Activated CD8-positive, alpha-beta memory T cell treated with anti-CD3 and anti-CD28 coated beads, Interleukin-2, amount 50 U/mL, for 1 hour (primary cell): Measurements from ENCODE around the gene ATG16L2.

Experiments
- DNase-seq: peaks from one replicate; pipeline ENCODE4 v3.0.0-alpha.2; 2020; ENCODE audit errors: extremely low read depth

ATG16L2 gene, protein sequence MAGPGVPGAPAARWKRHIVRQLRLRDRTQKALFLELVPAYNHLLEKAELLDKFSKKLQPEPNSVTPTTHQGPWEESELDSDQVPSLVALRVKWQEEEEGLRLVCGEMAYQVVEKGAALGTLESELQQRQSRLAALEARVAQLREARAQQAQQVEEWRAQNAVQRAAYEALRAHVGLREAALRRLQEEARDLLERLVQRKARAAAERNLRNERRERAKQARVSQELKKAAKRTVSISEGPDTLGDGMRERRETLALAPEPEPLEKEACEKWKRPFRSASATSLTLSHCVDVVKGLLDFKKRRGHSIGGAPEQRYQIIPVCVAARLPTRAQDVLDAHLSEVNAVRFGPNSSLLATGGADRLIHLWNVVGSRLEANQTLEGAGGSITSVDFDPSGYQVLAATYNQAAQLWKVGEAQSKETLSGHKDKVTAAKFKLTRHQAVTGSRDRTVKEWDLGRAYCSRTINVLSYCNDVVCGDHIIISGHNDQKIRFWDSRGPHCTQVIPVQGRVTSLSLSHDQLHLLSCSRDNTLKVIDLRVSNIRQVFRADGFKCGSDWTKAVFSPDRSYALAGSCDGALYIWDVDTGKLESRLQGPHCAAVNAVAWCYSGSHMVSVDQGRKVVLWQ

DNA sequence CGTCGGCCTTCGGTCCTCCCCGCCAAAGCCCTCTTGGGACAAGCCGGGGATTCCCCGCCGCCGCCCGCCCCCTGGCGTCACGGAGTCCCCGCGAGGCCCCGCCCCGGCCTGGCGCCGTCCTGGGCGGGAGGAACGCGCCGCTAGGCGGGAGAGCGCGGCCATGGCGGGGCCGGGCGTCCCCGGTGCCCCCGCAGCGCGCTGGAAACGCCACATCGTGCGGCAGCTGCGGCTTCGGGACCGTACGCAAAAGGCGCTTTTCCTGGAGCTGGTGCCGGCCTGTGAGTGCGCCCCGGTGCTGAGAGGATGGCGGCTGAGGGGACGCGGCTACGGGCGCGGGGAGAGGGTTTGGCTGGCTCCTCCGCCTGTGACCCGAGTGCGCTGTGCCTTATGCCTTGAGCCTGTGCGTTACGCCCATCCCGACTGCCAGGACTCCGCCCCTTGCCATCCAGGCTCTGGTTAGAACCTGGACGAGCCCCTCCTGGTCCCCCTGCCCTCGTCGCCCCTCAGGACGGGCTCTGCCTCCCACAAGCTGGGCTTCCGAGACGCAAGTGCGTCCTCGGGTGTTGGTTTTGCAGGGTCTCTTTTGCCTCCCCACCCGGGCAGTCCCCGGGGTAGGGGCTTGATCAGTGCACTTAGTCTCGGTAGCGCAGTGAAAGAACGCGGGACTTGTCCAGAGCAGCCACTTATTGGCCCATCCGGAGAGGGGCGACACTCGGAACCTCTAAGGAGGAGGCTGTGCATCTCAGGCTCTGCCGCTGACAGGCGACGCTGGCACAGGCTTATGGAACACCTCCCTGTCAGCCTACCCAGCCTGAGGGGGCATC, at the start of gene ATG16L2:
ATG16L2 (plus strand) TSS at position 126 of the 824 bp plus-strand sequence; CDS start at position 161, 35 bp downstream.
- peak; percentile 57 for DNase-seq

DNA sequence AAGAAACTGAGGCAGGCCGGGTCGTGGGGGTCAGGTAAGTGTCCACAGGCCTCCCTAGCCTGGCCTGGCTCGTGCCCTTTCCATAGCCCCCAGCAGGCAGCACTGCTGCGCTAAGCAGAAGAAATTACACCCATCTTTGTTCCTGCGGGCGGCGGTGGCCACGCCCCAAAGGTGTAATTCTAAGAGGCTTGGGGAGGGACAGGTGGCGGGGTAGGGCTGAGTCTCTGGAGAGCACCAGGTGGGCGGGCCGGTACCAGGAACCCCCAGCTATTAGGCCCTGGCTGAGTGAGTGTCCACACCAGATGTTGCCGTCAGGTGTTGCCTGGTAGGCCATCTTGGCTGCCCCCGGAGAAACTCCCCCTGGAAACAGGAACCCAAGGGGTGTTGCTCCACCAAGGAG, 49.7 kb upstream of the ATG16L2 start:
- DNase-seq: no peak

DNA sequence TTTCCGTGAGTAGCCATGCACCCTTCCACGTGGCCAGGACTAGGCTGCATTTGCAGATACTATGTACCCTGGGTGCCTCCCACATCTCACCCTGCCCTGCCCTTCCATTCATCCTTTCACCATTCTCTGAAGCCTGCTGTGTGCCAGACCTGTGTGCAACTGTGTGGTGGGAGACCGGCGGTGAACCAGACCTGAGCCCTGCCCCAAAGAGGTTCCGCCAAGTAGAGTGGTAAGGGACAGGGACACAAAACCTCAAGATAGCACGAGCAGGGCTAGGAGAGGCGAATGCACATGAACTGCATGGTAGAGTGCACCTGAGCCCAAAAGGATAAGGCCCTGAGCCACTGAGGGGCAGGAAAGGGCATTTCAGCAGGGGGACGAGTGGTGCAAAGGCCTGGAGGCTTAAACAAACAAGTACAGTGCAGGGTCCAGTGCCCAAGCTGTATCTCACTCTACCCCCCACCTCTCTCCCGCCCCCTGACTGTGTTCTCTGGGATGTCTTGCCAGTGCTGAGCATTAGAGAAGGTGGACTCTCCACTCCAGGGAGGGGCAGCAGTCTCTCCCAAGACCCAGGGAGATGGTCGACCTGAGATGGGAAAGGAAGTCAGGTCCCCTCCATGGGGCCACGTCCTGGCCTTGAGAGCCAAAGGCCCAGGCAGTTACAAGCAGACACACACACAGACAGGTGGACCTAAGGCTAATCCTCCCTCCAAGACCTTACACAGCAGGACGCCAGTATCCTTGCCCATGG, 47.9 kb upstream of the ATG16L2 start:
- DNase-seq: no peak

DNA sequence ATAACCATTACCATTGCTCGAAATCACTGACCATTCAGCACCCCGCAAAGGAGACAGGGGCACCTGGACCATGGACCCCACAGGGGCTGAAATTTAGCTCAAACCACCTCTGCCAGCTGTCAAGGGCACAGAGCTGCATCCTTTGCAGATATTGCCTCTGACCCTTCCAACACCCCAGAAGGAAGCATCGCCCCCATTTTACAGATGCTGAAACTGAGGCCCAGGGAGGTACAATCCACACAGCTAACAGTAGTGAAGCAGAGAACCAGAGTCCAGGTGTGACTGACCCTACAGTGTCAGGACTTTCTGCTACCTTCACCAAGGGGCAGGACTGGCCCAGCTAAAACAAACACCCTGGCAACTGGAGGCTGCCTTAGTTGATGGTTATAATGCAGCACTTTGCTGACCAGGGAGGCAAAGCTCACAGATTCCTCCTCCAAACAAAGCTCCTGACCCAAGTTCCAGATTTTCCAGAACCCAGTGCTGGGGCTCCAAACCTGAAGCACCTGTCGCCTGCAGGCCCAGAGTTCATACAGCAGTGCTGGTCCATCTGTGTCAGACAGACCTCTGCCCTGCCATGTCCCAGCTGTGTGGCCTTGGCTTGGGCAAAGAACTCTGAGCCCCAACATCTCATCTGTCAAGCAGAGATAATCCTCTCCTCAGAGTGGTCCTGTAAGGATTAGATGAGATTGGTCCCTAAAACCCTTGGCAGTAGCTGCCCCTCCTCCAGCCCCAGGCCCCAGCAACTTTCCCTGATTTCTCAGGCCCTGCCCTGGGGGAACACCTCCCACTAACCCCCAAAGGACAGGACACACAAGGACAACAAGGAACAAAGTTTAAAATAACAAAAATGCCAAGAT, 46.8 kb upstream of the ATG16L2 start:
- no peak for DNase-seq

DNA sequence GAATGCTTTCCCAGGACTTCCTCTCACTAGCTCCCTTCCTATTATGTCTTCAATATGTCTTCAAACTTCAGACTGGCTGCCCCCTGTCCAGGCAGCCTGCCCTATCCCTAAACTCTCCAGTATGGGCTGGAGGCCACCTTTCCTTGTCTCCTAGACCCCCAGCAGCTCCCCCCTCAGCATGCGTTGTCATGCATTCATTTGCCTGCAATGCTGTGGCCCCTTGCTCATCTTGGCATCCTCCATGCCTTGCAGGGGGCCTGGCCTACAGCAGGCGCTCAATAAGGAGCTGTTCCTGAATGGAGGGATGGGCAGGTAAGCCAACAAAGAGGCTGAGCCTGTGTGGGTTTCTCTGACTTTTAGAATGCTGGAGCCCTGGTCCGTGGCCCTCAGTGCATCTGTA, 45.6 kb upstream of the ATG16L2 start:
- no peak for DNase-seq

DNA sequence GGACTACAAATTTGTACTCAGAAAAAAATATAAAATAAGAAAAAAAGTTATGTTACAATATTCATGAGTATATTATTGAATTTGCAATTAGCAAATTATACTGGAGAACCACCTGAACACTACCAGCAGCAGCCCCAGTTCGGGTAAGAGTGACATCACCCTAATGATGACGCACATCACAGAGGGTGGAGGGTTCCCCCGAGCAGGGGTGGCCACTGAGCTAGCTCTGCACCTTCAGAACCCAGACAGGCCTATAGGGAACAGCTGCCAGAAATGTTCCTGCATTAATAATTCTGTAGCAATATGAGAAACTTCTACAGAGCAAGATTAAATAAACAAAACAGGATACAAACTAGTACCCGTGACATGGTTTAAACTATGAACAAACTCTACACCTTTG, 44.5 kb upstream of the ATG16L2 start:
- no peak for DNase-seq

DNA sequence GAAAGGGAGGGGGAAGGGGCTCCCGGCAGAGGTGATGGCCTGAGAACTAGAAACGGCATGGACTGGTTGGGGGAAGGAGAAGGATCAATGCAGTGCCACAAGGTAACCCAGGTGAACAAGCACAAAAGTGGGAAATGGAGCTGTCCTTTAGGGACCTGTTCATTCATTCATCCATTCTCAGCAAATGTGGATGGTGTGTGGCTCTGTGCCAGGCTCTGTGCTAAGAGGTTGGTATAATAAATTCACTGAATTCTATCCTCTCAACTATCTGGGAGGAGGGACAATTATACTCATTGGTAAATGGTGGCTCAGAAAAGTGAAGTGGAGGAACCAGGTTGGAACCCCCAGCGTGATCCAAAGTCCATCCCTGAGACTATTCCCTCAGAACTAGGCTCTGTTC, 43.4 kb upstream of the ATG16L2 start:
- DNase-seq: no peak

DNA sequence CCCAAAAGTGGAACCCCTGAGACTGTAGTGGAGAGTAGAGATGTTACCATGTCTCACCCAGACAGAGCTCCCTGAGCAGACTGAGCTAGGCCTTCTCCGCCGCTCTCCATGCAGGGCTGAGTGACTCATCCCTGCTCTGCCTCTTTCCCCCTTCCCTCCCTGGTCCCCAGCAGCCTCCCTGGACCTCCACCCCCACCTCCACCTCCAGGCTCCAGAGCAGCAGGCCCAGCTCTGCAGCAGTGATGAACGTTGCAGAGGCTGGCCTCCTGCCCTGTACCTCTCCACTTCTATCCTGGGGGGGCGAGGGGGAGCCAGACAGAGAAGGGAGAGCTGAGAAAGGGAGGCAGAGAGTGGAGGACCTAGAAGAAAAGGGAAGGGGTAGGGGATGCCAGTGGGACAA, 42.7 kb upstream of the ATG16L2 start:
- DNase-seq: no peak

DNA sequence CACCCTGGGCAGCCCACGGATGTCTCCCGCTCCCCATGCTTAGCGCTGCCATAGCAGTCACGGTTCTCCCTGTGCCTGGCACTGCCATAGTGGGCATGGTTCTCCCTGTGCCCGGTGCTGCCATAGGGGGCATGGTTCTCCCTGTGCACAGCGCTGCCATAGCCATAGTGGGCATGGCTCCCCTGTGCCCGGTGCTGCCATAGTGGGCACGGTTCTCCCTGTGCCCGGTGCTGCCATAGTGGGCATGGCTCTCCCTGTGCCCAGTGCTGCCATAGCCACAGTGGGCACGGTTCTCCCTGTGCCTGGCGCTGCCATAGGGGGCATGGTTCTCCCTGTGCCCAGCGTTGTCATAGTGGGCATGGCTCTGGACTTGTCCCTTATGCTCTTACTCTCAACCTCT, 42.2 kb upstream of the ATG16L2 start:
- DNase-seq: no peak

DNA sequence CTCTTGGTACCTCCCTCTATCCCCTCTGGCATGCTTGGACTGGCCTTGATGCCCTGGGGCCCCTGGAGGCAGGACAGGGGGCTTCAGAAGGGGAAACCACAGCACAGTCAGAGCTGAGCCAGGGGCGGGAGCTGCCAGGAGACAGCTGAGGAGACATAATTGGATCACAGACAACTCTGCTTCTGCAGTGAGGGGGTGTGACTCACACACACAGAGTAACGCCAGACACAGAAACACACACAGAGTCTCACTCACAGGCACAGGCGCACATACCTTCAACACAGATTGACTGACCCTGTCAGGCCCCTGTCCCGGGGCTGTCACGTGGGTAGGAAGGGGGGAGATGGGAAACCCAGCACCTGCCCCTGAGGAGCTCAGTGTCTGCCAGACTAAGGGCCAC, 40.9 kb upstream of the ATG16L2 start:
- no peak for DNase-seq

DNA sequence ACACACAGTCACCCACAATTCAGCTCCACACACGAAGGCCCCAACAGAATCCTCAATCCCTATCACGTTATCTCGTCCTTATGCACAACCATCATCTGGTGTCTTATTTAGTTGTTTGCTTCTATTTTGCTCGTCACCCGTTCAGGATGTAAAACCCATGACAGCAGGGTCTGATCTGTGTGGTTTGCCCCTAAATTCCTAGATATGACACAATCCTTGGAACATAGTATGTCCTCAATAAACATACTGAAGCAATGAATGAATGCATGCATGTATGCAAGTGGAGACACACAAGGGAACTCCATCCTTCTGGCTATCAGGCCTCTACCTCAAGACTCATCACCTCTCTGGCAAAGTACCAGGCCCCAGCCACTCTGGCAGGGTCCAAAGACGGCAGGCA, 40.5 kb upstream of the ATG16L2 start:
- no peak for DNase-seq

DNA sequence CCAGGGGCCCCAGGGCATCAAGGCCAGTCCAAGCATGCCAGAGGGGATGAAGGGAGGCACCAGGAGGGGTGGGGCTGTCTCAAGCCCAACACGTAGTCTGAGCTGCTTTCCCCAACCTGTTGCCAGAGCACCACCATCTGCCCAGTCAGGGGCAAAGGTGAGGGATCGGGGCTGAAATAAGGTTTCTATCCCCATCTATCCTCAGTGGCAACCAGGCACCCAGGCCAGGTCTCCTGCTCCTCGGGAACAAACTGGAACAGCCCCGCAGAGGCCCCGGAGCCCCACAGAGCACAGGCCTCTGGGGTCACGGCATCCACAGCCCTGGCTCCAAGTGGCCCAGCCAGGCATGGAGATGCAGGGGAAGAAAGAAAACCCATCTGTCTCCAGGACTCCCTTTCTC, 39.7 kb upstream of the ATG16L2 start:
- no peak for DNase-seq

DNA sequence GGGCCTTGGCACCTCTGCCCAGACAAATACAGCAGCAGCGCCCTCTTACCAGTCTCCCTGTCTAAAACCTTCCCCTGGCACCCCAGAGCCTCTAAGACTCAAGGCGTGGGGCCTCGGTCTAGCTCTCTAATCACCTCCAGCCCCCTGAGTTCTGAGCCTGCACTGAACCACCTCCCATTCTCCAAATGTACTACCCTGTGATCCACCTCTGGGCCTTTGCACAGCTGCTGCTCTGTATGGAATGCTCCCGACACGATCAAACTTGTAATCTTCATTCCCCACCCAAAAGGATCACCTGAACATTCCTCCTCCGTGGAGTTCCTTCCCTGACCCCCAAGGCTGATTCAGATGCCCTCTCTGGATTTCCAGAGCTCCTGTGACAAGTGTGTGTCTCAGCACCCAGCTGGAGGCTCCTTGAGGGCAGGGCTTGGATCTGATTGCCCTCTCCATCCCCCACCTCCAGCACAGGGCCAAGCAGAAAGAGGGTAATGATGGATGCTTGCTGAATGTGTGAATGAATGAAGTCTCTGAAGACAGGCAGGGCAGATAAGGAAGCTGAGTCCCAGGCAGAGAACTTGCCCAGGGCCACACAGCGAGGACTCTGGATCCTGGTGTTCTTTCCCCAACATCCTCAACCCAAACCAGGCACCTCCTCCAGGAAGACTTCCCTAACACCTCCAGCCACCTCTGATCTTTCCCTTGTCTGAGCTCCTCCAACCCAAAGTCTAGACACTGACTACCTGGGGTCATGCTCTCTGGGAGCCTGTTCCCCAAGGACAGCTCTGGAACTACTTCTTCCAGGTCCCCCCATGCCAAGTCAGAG, 38.7 kb upstream of the ATG16L2 start:
- no peak for DNase-seq

DNA sequence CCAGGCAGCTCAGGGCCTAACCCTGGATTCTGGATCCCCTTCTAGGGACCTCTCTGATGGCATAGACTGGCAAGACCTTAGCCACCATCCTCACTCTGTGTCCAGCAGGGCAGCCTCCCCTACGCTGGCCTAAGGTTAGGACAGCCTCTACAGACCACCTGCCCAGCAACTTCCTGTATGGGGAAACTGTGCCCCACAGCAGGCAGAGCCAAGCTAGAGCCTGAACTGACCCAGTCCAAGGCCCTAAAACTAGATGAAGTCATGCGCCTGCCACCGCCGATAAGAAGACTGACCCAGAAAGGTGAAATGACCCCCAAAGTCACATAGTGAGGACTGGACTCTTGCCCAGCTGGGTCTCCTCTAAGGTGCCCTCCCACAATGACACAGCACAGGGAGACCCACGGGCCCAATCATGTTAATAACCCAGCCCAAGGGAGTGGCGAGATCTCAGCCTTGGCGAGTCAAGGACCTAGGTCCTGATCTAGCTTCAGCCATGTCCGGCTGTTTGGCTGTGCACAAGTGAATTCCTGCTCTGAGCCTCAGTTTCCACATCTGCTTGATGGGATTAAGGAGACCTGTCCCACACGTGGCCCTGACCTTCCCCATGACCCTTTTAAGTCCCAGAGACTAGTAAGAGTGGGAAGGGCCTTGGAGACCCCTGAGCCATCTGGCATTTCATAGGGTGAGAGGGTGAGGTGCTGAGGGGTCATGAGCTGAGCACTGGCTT, 37.9 kb upstream of the ATG16L2 start:
- DNase-seq: no peak

DNA sequence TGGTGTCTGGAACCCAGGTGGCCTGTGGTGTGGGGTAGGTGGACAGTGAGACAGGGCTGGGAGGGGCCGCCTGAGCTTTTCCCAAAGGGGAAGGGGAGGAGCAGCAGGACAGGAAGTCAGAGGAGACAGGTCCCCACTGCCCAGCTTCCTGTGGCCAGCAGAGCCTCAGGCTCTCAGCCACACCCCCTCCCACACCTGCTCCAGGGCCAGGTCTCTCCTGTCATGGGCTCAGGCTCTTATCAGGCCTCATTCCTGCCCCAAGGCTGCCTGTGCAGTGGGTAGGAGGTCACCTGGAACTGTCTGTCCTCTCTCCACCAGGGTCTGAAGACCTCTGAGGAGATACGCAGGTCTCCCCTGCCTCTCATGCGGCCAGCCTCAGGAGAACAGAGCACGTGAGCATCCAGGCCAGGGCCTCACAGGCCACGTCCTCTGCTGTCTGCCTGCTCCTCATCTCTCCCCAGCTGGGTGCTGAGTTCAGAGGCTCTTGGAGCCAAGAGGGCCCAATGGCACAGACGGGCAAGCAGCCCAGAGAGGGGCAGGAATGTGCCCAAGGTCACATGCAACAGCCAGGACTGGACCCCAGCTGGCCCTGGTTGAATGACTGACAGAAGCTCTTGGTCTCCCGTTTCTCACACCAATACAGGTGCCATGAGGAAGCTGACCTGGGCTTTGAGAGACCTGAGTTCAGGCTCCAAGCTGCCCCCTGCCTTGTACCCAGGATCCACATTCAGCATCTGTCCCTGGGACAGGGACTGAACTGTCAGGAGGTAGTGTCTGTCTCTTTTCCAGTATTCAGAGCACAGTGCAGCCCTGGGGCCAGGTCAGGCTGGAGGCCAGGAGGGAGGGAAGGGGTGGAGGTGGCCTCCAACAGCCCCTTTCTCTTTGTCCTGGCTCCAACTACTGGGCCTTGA, 37.1 kb upstream of the ATG16L2 start:
- no peak for DNase-seq

DNA sequence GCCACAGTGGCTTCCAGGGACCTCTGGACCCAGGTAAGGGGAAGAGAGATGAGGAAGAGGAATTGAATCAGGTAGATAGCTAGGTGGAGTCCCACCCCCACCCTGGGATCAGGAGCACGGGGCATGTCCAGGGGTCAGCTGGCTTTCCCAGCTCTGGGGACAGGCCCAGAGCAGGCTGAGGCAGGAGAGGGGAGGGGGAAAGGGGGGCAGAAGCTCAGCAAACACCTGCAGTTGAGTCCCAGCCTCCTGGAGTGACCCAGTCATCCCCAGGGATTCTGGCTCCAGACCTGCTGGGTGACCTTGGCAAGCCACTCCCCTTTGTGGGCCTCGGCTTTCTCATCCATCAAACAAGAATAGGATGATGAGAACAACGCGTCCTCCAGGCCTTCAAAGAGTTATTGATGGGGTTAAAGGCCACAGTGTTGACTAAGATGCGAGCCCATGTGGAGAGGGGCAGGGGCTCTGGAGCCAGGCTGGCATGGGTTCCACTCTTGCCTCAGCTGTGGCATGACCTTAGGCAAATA, 36.4 kb upstream of the ATG16L2 start:
- no peak for DNase-seq

DNA sequence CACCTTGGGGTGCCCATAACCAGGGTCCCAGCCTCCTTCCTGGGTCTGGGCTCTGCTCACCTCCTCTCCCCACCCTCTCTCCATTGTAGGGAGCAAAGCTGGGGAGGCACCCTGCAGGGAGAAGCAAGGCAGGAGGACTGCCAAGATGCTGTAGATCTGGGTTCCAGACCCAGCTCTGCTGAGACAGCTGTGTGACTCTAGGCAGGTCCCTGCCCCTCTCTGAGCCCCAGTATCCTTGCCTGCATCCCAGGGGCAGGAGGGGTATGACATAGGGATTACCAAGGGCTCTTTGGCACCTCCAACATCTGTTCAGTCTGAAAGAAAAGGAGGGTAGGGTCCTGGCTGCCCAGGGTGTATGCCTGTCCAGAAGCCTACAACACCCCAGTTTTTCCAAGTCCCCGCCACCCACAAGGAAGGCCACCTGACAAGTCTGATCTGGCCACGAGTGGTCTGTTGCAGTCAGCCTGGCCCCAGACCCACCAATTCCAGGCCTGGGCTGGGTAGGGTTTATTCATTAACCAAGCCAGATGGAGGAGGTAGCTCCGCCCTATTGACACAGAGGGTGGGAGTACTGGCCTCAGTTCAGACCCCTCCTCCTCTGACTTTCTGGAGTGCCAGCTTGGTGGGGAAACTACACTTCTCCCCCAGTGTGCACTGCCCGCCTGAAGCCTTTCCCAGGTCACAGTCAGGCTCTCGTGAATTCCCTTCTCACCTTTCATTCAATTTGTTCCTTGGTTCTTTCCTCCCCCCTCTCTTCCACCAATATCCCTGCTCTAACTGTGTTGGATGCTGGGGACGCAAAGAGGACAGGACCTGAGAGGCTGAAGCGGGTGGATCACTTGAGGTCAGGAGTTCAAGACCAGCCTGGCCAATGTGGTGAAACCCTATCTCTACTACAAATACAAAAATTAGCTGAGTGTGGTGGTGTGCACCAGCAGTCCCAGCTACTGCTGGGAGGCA, 35.4 kb upstream of the ATG16L2 start:
- DNase-seq: no peak
